HG03064 (cell line): ENCODE results near the gene ITPR1.
A peak's percentile ranks its signal among the peaks of the same experiment; 100 is the strongest.

ENCODE experiments used
- ATAC-seq: cut with Tn5 transposase; IDR thresholded peaks from one replicate; pipeline ENCODE4 v1.9.1; 2021; ENCODE audit warnings: low read depth; ENCODE audit not compliant: unreplicated experiment

The ITPR1 gene

GRCh38 chr3:4817128-4817527 is 324.0 kb downstream of the ITPR1 start:
- no peak for ATAC-seq

- ATAC-seq: no peak
Measured at GRCh38 chr3:4818164-4818563, 325.0 kb downstream of the ITPR1 start.

GRCh38 chr3:4818986-4819693 is 326.0 kb downstream of the ITPR1 start:
- no peak for ATAC-seq

GRCh38 chr3:4819746-4820145 is 326.6 kb downstream of the ITPR1 start:
- ATAC-seq: no peak

- no peak for ATAC-seq
Measured at GRCh38 chr3:4820296-4821121, 327.4 kb downstream of the ITPR1 start.

GRCh38 chr3:4821338-4821737 is 328.2 kb downstream of the ITPR1 start:
- no peak for ATAC-seq

- no peak for ATAC-seq
Measured at GRCh38 chr3:4821975-4822374, 328.8 kb downstream of the ITPR1 start.

- ATAC-seq: no peak
Measured at GRCh38 chr3:4822568-4822967, 329.4 kb downstream of the ITPR1 start.

GRCh38 chr3:4823385-4823784 is 330.2 kb downstream of the ITPR1 start:
- ATAC-seq: no peak

- ATAC-seq: no peak
Measured at GRCh38 chr3:4823986-4824925, 331.1 kb downstream of the ITPR1 start.

GRCh38 chr3:4824926-4825325 is 331.8 kb downstream of the ITPR1 start:
- ATAC-seq: no peak

- ATAC-seq: no peak
Measured at GRCh38 chr3:4825436-4826236, 332.5 kb downstream of the ITPR1 start.

- no peak for ATAC-seq
Measured at GRCh38 chr3:4826237-4827100, 333.3 kb downstream of the ITPR1 start.

- ATAC-seq: no peak
Measured at GRCh38 chr3:4827767-4828166, 334.6 kb downstream of the ITPR1 start.

GRCh38 chr3:4828279-4829030 is 335.3 kb downstream of the ITPR1 start:
- ATAC-seq: no peak

- ATAC-seq: no peak
Measured at GRCh38 chr3:4829031-4829394, 335.9 kb downstream of the ITPR1 start.

- ATAC-seq: no peak
Measured at GRCh38 chr3:4830586-4830914, 337.4 kb downstream of the ITPR1 start.

- peak; percentile 17 for ATAC-seq
Measured at GRCh38 chr3:4831580-4831950, 338.4 kb downstream of the ITPR1 start.

GRCh38 chr3:4833471-4833870 is 340.3 kb downstream of the ITPR1 start:
- no peak for ATAC-seq
